Esophagus squamous epithelium (tissue), 4 donors: ENCODE results near the gene PGR.

Source experiments
- POLR2A ChIP-seq, 4 donors: fragments of 450-650 bp; IDR thresholded peaks; one replicate each; pipeline ENCODE4 v1.6.1; 2017; ENCODE audit warnings: antibody characterized with exemption in 4 of 4, mild to moderate bottlenecking in 4 of 4, moderate library complexity in 3 of 4
- TF ChIP-seq, protein P1 (sequence below), 6 experiments: fragments of 450-650 bp in 4 of 6; fragments of 200-600 bp in 2 of 6; sonication (generic) in 2 of 6; IDR thresholded peaks; one replicate each; pipeline ENCODE4 v1.5.1; 2016 to 2019; ENCODE audit warnings: antibody characterized with exemption in 6 of 6, mild to moderate bottlenecking in 4 of 6, moderate library complexity in 4 of 6

DNA sequence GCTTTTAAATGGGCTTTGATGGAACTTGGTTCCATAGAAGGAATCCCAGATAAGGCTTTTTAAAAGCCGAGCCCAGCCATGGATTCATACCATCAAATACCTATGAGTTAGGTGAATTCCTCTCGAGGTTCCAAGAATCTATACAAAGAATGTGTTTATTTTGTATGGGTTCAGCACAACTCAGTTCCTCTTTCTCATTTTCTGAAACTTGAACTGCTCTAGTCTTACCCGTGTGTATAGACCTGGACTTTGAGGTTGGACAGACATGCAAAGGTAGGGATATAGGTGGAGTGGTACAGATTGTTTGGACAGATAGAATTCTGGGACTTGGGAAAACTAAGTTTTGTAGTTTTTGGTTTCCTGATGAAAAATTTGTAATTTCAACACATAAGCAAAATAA, 97.9 kb downstream of the PGR start:
- no peak for TF ChIP-seq POLR2A (IDR thresholded peaks at IDR 0.05)
- TF ChIP-seq, protein P1, sequence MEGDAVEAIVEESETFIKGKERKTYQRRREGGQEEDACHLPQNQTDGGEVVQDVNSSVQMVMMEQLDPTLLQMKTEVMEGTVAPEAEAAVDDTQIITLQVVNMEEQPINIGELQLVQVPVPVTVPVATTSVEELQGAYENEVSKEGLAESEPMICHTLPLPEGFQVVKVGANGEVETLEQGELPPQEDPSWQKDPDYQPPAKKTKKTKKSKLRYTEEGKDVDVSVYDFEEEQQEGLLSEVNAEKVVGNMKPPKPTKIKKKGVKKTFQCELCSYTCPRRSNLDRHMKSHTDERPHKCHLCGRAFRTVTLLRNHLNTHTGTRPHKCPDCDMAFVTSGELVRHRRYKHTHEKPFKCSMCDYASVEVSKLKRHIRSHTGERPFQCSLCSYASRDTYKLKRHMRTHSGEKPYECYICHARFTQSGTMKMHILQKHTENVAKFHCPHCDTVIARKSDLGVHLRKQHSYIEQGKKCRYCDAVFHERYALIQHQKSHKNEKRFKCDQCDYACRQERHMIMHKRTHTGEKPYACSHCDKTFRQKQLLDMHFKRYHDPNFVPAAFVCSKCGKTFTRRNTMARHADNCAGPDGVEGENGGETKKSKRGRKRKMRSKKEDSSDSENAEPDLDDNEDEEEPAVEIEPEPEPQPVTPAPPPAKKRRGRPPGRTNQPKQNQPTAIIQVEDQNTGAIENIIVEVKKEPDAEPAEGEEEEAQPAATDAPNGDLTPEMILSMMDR (IDR thresholded peaks at IDR 0.05) = no peak
